PC-3 (cell line): ENCODE measurements around the gene GALNT10.

ENCODE experiments used
- CTCF ChIP-seq: fragments of 300-600 bp; sonication (generic); conservative IDR thresholded peaks from 2 replicates; pipeline ENCODE4 v1.5.1; 2017; ENCODE audit warnings: antibody characterized with exemption, low read depth, mild to moderate bottlenecking, low read length
- EZH2 ChIP-seq: fragments of 300-600 bp; sonication (generic); IDR thresholded peaks from one replicate; pipeline ENCODE4 v1.6.1; 2017; ENCODE audit warnings: antibody characterized with exemption, mild to moderate bottlenecking, low read length; ENCODE audit not compliant: unreplicated experiment

- TF ChIP-seq EZH2, result no peak
- TF ChIP-seq CTCF, result peak; percentile 83
Observed at GRCh38 chr5:154467655-154468354, 277.3 kb downstream of the GALNT10 start.
